ENCODE data around the gene TXNRD1.

TXNRD1 gene

DNA sequence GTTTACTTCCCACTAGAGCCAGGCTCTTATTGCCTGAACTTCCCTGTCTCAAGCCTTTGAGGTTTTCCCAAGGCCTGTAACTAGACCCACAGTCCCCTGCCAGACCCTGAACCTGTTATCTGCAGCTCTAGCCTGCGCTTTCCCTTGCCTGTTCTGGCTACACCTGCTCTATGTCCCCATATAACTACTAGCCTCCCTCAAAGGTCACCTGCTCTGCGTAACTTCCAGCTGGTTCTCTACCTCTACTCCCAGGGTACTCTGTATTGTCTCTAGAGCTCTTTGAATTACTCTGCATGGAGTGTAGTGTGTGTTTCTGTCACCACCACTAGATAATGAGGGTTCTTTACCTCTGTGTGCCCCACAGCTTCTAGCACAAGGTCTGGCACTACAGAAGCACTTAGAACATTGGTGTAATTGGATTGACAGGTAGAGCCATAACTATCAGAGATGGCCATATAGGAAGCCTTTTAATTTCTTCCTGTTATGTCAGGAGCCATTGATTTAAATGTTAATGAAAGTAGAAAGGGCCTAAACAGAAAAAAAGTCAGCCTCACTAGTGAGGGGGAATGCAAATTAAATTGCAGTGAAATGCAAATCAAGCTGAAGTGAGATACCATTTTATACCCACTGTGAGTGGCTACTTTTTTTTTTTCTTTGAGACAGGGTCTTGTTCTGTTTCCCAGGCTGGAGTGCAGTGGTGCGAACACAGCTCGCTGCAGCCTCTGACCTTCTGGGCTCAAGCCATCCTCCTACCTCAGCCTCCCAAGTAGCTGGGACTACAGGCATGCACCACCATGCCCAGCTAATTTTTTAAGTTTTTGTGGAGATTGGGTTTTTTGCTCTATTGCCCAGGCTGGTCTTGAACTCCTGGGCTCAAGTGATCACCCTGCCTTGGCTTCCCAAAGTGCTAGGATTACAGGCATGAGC, 135.7 kb downstream of the TXNRD1 start:
- no peak for DNase-seq

DNA sequence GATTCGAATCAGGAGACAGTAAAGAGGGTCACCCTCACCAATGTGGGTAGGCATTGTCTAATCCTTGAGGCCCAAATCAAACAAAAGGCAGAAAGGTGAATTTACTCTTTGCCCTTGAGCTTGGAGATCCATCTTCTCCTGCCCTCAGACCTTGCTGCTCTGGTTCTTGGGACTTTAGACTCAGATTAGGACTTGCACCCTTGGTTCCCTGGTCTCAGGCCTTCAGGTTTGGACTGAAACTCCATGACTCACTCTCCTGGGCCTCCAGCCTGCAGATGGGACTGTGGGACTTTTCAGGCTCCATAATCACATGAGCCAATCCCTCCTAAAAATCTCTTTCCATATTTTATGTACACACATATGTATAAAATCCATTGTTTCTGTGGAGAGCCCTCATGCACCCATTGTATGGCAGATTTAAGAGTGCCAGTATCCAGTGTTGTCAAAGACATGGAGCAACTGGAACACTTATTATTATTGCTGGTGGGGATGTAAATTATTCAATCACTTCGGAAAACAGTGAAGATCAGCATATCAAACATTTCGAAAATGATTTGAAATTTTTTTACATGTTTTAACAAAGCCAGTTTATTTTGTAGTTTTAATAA, 136.6 kb downstream of the TXNRD1 start:
- no peak for DNase-seq

- DNase-seq, result no peak
Measured at GRCh38 chr12:104353012-104353981, 137.7 kb downstream of the TXNRD1 start.

- DNase-seq, result no peak
Measured at GRCh38 chr12:104354167-104354867, 138.7 kb downstream of the TXNRD1 start.

- DNase-seq, result no peak
Measured at GRCh38 chr12:104354868-104355570, 139.4 kb downstream of the TXNRD1 start.

DNA sequence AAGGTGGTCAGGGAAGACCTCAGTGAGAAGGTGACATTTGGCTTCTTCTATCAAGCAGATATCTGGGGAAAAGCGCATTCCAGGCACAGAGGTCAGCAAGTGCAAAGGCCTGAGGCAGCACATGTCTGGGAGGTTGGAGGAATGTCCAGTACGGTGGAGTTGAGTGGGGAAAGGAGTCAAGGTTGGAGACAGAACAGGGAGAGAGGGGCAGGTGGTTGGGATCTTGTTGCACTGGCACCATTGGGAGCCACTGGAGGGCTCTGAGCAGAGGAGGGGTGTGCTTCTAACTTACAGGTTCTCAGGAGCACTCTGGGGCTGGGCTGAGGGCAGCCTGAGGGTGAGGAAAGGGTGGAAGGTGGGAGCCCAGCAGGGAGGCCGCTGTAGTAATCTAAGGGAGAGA, 140.1 kb downstream of the TXNRD1 start:
- DNase-seq, result no peak

GRCh38 chr12:104356231-104357115, 140.9 kb downstream of the TXNRD1 start:
- no peak for DNase-seq

DNA sequence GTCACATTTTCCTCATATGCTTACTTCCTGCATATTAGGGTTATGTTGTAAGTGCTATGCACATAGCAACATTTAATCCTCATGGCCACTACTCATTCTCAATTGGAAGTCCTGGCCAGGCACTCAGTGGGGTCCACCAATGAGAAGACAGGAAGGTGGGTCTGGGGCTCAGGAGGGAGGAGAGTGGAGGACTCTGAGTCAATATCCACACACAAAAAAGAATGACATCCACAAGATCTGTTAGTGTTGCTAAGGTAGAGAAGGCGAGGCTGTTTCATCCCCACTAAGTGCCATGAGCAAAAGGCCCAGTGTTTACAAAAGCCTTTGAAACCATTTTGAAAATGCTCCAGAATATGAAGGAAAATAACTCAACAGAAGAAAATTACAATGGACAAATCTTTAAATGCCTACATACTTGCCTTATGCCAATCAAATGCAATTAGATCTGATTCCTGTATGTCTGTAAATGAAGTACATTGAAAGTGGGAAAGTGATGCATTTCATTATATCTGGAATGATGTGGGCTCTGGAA, 141.9 kb downstream of the TXNRD1 start:
- DNase-seq, result no peak

GRCh38 chr12:104358353-104359003, 142.9 kb downstream of the TXNRD1 start:
- peak in 1 of 2 experiments; percentile 51 for DNase-seq

DNA sequence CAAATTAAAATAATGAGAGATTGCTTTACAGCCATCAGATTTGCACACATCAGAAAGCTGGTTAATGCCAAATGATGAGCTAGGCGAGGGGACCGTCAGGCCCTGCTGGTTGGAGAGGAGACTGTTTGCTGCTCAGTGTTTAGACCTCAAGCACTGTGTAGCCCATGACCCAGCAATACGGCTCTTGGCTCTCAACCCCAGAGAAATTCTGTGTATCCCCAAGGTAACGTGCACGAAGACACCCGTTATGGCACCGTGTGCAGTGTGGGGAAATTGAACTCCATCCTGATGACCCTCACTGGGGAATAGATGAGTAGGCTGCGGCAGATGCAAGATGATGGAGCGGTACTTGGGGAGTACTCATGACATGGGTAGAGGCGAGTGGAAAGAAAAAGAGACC, 143.6 kb downstream of the TXNRD1 start:
- no peak for DNase-seq

- no peak for DNase-seq
Measured at GRCh38 chr12:104360157-104360556, 144.6 kb downstream of the TXNRD1 start.

GRCh38 chr12:104360983-104361707, 145.6 kb downstream of the TXNRD1 start:
- DNase-seq, result no peak

GRCh38 chr12:104365921-104366410, 150.4 kb downstream of the TXNRD1 start:
- DNase-seq, result no peak

GRCh38 chr12:104369708-104370107, 154.1 kb downstream of the TXNRD1 start:
- DNase-seq, result no peak

DNA sequence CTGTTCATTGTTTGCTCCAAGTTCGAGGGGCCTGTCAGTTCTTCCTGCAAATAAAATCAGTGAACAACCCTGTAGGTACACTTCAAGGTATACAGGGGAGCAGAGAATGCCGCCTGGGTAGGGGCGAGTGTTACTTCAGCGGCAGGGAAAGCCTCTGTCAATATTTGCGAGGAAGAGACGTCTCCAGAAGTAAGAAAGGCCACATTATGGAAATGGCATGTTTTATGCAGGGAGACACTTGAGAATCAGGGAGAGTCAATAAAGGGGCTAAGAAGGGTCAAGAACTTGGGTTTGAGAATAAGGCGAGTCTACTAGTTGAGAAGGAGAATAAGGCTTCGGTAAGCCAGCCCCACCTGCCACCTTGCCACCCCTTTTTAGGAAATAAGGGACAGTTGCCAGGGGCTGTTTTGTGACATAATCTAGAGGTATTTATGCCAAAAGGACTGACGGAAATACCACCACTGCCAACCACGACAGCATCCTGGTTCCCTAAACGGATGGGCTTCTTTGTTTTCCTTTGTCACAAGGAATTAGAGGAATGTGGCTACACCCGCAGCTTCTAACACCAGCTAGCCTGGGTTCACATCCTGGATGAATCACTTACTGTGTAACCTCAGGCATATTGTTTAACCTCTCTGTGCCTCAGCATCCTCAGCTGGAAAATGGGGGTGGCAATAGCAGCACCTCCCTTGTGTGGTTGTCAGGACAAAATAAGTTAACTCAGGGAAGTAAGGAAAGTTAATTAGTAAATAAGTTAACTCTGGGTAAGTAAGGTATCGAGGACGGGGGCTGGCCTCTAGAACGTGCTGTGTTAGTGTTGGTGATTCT, 155.7 kb downstream of the TXNRD1 start:
- DNase-seq, result no peak

GRCh38 chr12:104372061-104372720, 156.6 kb downstream of the TXNRD1 start:
- no peak for DNase-seq

DNA sequence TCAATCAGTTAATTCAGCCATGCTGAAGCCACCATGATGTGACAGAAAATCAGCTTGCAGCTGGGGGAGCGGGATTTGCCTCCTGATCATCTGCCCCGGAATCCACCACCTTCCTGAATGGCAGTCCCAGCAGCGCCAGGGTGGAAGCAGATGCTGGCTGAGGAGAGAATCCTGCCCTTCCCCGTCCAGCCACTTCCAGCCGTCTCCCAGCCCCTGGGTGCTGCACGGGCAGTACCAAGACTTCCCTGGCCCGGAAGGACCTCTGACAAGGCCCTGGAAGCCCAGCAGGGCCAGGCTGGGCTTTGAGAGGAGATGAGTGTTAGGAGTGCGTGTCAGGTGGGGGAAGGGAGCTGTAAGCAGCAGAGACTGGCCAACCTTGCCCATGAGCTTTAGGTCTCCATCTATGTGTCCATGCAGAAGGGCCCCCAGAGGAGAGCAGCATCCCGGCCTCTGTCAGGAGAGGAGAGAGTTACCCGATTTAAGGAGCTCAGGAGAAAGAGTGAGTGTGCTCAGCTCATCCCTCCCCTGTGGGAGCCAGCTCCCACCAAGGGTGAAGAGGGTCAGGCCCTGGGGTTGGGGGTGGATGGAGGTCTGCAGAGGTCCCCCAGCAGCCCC, 157.2 kb downstream of the TXNRD1 start:
- no peak for DNase-seq
